Activated naive CD8-positive, alpha-beta T cell treated with anti-CD3 and anti-CD28 coated beads for 36 hours (primary cell): ENCODE measurements around the gene CST7. TPM values are rescaled to one million over a fixed set of nuclear protein-coding genes. Genes with fewer than 3 reads are reported as not detected.
A peak's percentile ranks its signal among the peaks of the same experiment; 100 is the strongest.

Source experiments
- DNase-seq: peaks from one replicate; pipeline ENCODE4 v3.0.0; 2021
- H3K27ac Mint-ChIP-seq: one replicate; pipeline ENCODE4 v1.8.0; 2022; ENCODE audit warnings: mild to moderate bottlenecking, moderate library complexity, mixed read lengths
- H3K27me3 Mint-ChIP-seq: one replicate; pipeline ENCODE4 v1.8.0; 2022; ENCODE audit warnings: mild to moderate bottlenecking, mixed read lengths
- H3K36me3 Mint-ChIP-seq: one replicate; pipeline ENCODE4 v1.8.0; 2021; ENCODE audit warnings: mild to moderate bottlenecking, mixed read lengths
- H3K4me1 Mint-ChIP-seq: one replicate; pipeline ENCODE4 v1.8.0; 2021; ENCODE audit warnings: mixed read lengths
- H3K4me3 Mint-ChIP-seq: one replicate; pipeline ENCODE4 v1.8.0; 2022; ENCODE audit warnings: mild to moderate bottlenecking, moderate library complexity, mixed read lengths
- H3K9me3 Mint-ChIP-seq: one replicate; pipeline ENCODE4 v1.8.0; 2022; ENCODE audit warnings: mixed read lengths
- total RNA-seq, 2 experiments: library from RNA; stranded (reverse); gene quantifications; one replicate each; pipeline ENCODE4 v1.2.3, GENCODE V29; 2021

The CST7 gene
- total RNA-seq: 10 to 100 TPM; 41.5 to 44.7 TPM

GRCh38 chr20:24948939-24949679 is at the start of gene CST7:
Gene CST7, plus strand, starts transcription at chr20:24949269. Its CDS starts 237 bp downstream, at chr20:24949506.
- H3K27me3 Mint-ChIP-seq: no peaks in the 10 kb centered on the region
- peaks cover 30% of the 10 kb centered on the region for H3K9me3 Mint-ChIP-seq
- peaks cover 48% of the 10 kb centered on the region for H3K36me3 Mint-ChIP-seq
- peaks cover 44% of the 10 kb centered on the region for H3K4me1 Mint-ChIP-seq
- H3K4me3 Mint-ChIP-seq: peak within 1 kb of the TSS; percentile 86
- peak; percentile 84 for DNase-seq
- H3K27ac Mint-ChIP-seq: peak within 1 kb of the TSS; percentile 98

GRCh38 chr20:24906806-24907205 is 42.3 kb upstream of the CST7 start:
- peaks cover 8% of the 10 kb centered on the region for H3K9me3 Mint-ChIP-seq
- no peaks in the 10 kb centered on the region for H3K4me1 Mint-ChIP-seq
- H3K36me3 Mint-ChIP-seq: peaks cover 3% of the 10 kb centered on the region
- no peaks in the 10 kb centered on the region for H3K27me3 Mint-ChIP-seq
- H3K4me3 Mint-ChIP-seq: no peak overlapping the region
- no peak for DNase-seq
- H3K27ac Mint-ChIP-seq: no peak overlapping the region

DNA sequence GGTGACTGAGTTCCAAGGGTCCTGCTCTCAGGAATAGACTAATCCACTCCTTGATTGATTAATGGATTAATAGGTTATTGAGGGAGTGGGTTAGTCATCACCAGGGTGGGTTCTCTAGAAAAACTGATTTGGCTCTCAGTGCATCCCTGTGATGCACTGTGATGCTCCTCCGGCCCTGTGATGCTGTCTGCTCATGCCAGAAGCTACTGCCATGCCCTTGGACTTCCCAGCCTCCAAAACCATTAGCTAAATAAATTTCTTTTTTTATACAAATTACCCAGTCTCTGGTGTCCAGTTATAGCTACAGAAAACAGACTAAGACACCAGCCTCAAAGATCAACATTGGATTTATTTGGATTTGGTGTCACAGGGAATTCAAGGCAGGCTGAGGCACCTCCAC is 40.4 kb upstream of the CST7 start:
- Mint-ChIP-seq H3K36me3 (peaks cover 3% of the 10 kb centered on the region), H3K4me1 (no peaks in the 10 kb centered on the region), H3K27me3 (no peaks in the 10 kb centered on the region), H3K9me3 (peaks cover 8% of the 10 kb centered on the region), H3K27ac (no peak overlapping the region), H3K4me3 (no peak overlapping the region)
- no peak for DNase-seq

- Mint-ChIP-seq H3K36me3 (peaks cover 3% of the 10 kb centered on the region), H3K4me1 (no peaks in the 10 kb centered on the region), H3K4me3 (no peak overlapping the region), H3K27ac (no peak overlapping the region), H3K9me3 (peaks cover 8% of the 10 kb centered on the region), H3K27me3 (no peaks in the 10 kb centered on the region)
- no peak for DNase-seq
Observed at GRCh38 chr20:24909086-24909780, 39.8 kb upstream of the CST7 start.

- H3K27ac Mint-ChIP-seq: no peak overlapping the region
Observed at GRCh38 chr20:24909861-24910260, 39.2 kb upstream of the CST7 start.

DNA sequence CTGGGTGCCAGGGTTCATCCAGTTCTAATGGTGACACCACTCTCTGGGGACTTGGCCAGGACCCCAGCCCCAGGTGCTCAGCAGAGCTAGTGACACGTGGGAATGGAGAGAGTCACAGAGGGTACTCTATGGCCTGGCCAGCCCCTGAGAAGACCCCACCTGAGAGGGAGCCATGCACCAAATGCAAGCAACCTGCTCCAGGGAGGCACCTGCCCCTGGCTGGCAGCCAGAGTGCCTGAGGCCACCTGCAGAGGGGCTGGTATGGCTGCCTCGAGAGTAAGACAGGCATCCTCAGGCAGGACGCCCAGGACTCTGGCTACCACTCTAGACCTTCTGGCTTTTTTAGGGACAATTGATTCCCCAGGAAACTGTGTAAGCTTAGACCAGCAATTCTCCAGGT is 38.6 kb upstream of the CST7 start:
- Mint-ChIP-seq H3K27ac (no peak overlapping the region), H3K36me3 (peaks cover 3% of the 10 kb centered on the region), H3K4me3 (no peak overlapping the region), H3K9me3 (peaks cover 8% of the 10 kb centered on the region), H3K4me1 (no peaks in the 10 kb centered on the region), H3K27me3 (no peaks in the 10 kb centered on the region)
- no peak for DNase-seq

More at GRCh38 chr20:24909861-24910260, 39.2 kb upstream of the CST7 start:
- no peak overlapping the region for H3K4me3 Mint-ChIP-seq
- H3K9me3 Mint-ChIP-seq: peaks cover 8% of the 10 kb centered on the region
- H3K27me3 Mint-ChIP-seq: no peaks in the 10 kb centered on the region
- no peaks in the 10 kb centered on the region for H3K4me1 Mint-ChIP-seq
- no peak for DNase-seq
- peaks cover 3% of the 10 kb centered on the region for H3K36me3 Mint-ChIP-seq

DNA sequence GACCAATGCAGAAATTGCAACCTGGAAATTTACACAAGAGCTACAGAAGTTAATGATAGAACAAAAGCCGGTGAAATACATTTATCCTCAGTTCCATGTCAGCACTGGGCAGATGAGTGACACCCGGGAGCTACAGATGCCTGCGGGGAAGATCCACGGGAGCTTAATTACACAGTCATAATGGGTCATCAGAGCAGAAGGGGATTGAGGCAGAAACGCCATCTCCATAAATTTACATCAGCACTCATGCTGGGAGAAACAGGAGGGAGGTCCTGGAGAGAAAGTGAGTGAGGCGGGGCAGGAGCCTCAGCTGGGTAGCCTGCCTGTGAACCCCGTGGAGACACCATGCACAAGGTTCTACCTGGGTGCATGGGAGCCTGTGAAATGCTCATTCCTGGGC is 37.6 kb upstream of the CST7 start:
- Mint-ChIP-seq H3K4me1 (no peaks in the 10 kb centered on the region), H3K36me3 (peaks cover 3% of the 10 kb centered on the region), H3K4me3 (no peak overlapping the region), H3K9me3 (peaks cover 8% of the 10 kb centered on the region), H3K27me3 (no peaks in the 10 kb centered on the region), H3K27ac (no peak overlapping the region)
- no peak for DNase-seq

- no peak for DNase-seq
- no peaks in the 10 kb centered on the region for H3K27me3 Mint-ChIP-seq
- H3K9me3 Mint-ChIP-seq: peaks cover 2% of the 10 kb centered on the region
- no peak overlapping the region for H3K4me3 Mint-ChIP-seq
- no peak overlapping the region for H3K27ac Mint-ChIP-seq
- H3K4me1 Mint-ChIP-seq: no peaks in the 10 kb centered on the region
- H3K36me3 Mint-ChIP-seq: peaks cover 3% of the 10 kb centered on the region
Observed at GRCh38 chr20:24912397-24913075, 36.5 kb upstream of the CST7 start.

GRCh38 chr20:24913076-24913628 is 35.9 kb upstream of the CST7 start:
- Mint-ChIP-seq H3K36me3 (peaks cover 1% of the 10 kb centered on the region), H3K4me3 (no peak overlapping the region), H3K9me3 (no peaks in the 10 kb centered on the region), H3K27me3 (no peaks in the 10 kb centered on the region), H3K4me1 (no peaks in the 10 kb centered on the region), H3K27ac (no peak overlapping the region)
- DNase-seq: no peak

DNA sequence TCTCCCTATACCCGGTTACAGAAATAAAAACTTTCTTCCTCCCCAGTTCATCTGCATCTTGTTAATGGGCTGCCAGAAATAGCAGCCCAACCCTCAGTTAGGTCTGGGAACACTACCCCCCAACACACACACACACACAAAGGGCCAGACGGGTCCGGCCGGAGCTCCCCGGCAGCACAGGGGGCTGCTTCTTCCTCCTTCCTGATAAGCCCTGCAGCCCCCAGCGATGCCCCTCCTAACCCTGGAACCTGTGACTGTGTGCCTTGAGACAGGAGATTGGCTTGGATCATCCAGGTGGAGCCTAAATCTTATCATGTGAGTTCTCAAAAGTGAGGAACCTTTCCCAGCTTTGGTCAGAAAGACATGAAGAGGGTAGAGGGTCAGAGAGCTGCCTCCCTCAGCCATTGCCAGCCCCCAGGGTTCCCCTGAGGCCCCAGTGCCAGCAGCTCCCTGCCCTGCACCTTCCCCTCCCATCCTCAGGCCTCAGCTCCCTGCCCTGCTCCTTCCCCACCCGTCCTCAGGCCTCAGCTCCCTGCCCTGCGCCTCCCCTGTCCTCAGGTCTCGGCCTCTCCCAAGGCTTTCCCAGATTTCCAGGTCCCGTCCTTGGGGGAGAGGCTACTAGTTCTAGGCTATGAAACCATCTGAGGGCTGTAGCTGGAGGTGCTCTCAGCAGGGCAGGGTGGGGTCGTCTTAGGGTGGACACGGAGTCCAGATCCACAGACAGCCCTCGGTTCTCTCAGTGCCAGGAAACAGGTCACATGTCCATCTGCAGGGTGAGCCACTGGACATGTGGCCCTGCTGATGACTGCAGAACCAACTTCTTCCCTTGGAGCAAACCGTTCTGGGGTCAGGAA is 34.5 kb upstream of the CST7 start:
- no peaks in the 10 kb centered on the region for H3K9me3 Mint-ChIP-seq
- H3K27me3 Mint-ChIP-seq: peaks cover 4% of the 10 kb centered on the region
- H3K4me1 Mint-ChIP-seq: peaks cover 5% of the 10 kb centered on the region
- no peak overlapping the region for H3K4me3 Mint-ChIP-seq
- no peaks in the 10 kb centered on the region for H3K36me3 Mint-ChIP-seq
- no peak overlapping the region for H3K27ac Mint-ChIP-seq
- no peak for DNase-seq

- H3K9me3 Mint-ChIP-seq: no peaks in the 10 kb centered on the region
- no peaks in the 10 kb centered on the region for H3K36me3 Mint-ChIP-seq
- peaks cover 5% of the 10 kb centered on the region for H3K4me1 Mint-ChIP-seq
- DNase-seq: no peak
- H3K4me3 Mint-ChIP-seq: no peak overlapping the region
- no peak overlapping the region for H3K27ac Mint-ChIP-seq
- H3K27me3 Mint-ChIP-seq: peaks cover 4% of the 10 kb centered on the region
Observed at GRCh38 chr20:24915440-24915839, 33.6 kb upstream of the CST7 start.

GRCh38 chr20:24915892-24916291 is 33.2 kb upstream of the CST7 start:
- Mint-ChIP-seq H3K4me1 (peaks cover 5% of the 10 kb centered on the region), H3K4me3 (no peak overlapping the region), H3K27ac (no peak overlapping the region), H3K9me3 (no peaks in the 10 kb centered on the region), H3K27me3 (peaks cover 4% of the 10 kb centered on the region), H3K36me3 (no peaks in the 10 kb centered on the region)
- DNase-seq: no peak

DNA sequence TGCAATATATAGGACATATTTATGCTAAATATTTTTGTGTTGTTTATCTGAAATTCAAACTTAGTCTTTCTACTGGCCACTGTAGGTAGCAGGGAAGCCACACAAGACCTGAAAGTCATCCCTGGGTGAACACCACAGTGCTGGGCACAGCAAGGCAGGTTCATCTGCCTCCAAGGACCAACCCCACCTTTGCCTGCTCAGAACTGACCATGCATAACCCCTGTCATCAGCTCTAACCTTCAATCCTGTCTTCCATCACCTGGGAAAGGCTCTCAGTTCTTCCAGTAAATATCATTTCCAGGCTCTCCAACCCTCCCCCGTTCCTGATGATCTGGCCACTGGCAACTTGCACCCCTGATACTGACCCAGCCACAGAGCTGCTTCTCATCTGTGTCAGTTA is 32.7 kb upstream of the CST7 start:
- H3K4me3 Mint-ChIP-seq: no peak overlapping the region
- H3K4me1 Mint-ChIP-seq: peaks cover 5% of the 10 kb centered on the region
- H3K36me3 Mint-ChIP-seq: no peaks in the 10 kb centered on the region
- H3K27ac Mint-ChIP-seq: no peak overlapping the region
- no peak for DNase-seq
- H3K27me3 Mint-ChIP-seq: peaks cover 4% of the 10 kb centered on the region
- H3K9me3 Mint-ChIP-seq: no peaks in the 10 kb centered on the region

DNA sequence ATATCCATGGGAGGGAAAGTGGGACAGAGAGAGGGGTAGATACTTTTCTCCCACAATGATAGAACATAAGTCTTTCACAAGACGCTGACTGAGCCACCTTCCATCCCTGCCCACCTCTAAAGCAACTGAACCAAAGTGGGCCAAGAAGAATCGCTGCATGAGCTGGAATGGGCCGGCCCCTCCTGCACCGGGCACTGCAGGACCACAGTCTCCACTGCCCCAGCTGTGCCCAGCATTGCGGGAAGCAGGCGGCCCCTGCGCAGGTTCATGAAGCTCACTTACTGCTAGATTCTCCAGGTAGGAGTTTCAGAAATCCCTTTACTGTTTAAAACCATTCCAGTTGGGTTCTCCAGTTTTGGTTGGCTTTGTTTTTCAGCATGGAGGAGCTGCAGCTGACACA is 32.0 kb upstream of the CST7 start:
- H3K36me3 Mint-ChIP-seq: no peaks in the 10 kb centered on the region
- H3K9me3 Mint-ChIP-seq: no peaks in the 10 kb centered on the region
- no peak overlapping the region for H3K4me3 Mint-ChIP-seq
- peaks cover 5% of the 10 kb centered on the region for H3K4me1 Mint-ChIP-seq
- no peak for DNase-seq
- H3K27me3 Mint-ChIP-seq: peaks cover 4% of the 10 kb centered on the region
- H3K27ac Mint-ChIP-seq: no peak overlapping the region
